ENCODE measurements around the gene CDK18.

GRCh38 chr1:205580140-205580922 lies 75.9 kb downstream of the CDK18 start:
- TF ChIP-seq ZNF274 (IDR thresholded peaks at IDR 0.05; ENCODE audit: low read depth, low read length) (no peak), SUZ12 (IDR thresholded peaks at IDR 0.05; ENCODE audit: extremely low read depth, insufficient read depth, insufficient read length) (no peak), YY1 (IDR thresholded peaks at IDR 0.05; ENCODE audit: insufficient read depth, insufficient read length) (no peak)

Measured in NT2/D1 (cell line).